ENCODE data around the gene CCM2L. TPM values are rescaled to one million over a fixed set of nuclear protein-coding genes. Genes with fewer than 3 reads are reported as not detected.

The CCM2L gene
- total RNA-seq, 1 donor from 2014 or later: 0.75 TPM

- H3K4me3 Mint-ChIP-seq: peak overlapping the region; percentile 39
- peaks cover 8% of the 10 kb centered on the region for H3K9me3 Mint-ChIP-seq
- Histone ChIP-seq H3K9ac (no peak overlapping the region), H3K4me3 (peak overlapping the region; percentile 20), H4K20me1 (ENCODE audit: low read depth) (no peaks in the 10 kb centered on the region), H3K27ac (no peak overlapping the region), H2AFZ (replicated peaks) (no peak overlapping the region), H3K4me1 (no peaks in the 10 kb centered on the region), H3K79me2 (ENCODE audit: low read depth) (no peaks in the 10 kb centered on the region), H3F3A (ENCODE audit: low read depth) (no peaks in the 10 kb centered on the region), H3K27me3 (peaks cover 67% of the 10 kb centered on the region), H3K4me2 (peak overlapping the region; percentile 86), H3K9me3 (ENCODE audit: low read depth) (no peaks in the 10 kb centered on the region), H3K36me3 (no peaks in the 10 kb centered on the region)
- peaks cover 47% of the 10 kb centered on the region for H3K27me3 Mint-ChIP-seq (ENCODE audit: insufficient read depth, low read depth)
- no peaks in the 10 kb centered on the region for H3K36me3 Mint-ChIP-seq
- H3K4me1 Mint-ChIP-seq: peaks cover 9% of the 10 kb centered on the region
- TF ChIP-seq CTCF (IDR thresholded peaks at IDR 0.05) (no peak), EZH2 (IDR thresholded peaks at IDR 0.05) (no peak), EZH2phosphoT487 (IDR thresholded peaks at IDR 0.05) (no peak)
- DNase-seq (ENCODE audit: low spot score): peak; percentile 30
- H3K27ac Mint-ChIP-seq: no peak overlapping the region
Observed at GRCh38 chr20:32050851-32051556, 40.8 kb downstream of the CCM2L start.

DNA sequence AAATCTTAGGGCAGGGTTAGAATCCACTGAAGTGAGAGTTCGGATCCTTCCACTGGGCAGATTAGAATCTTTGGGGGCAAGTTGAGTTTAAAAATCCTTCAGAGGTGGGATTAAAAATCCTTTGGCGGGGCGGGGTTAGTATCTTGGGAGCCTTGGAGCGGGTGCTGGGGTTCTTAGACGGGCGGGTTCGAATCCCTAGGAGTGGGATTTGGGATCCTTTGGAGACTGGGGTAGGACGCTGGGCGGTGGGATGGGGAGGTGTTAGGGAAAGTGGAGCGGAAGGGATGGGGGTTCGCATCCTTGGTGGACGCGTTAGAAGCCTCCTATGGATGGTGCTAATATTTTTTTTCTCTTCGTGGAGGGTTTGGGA is 41.5 kb downstream of the CCM2L start:
- Histone ChIP-seq H3K4me3 (peak overlapping the region; percentile 52), H2AFZ (replicated peaks) (no peak overlapping the region), H3K27me3 (peaks cover 67% of the 10 kb centered on the region), H3K4me1 (no peaks in the 10 kb centered on the region), H3K36me3 (no peaks in the 10 kb centered on the region), H3K9ac (no peak overlapping the region), H3K9me3 (ENCODE audit: low read depth) (no peaks in the 10 kb centered on the region), H3K79me2 (ENCODE audit: low read depth) (no peaks in the 10 kb centered on the region), H3K4me2 (peak overlapping the region; percentile 86), H3K27ac (no peak overlapping the region), H3F3A (ENCODE audit: low read depth) (no peaks in the 10 kb centered on the region), H4K20me1 (ENCODE audit: low read depth) (no peaks in the 10 kb centered on the region)
- TF ChIP-seq EZH2phosphoT487 (IDR thresholded peaks at IDR 0.05) (peak; percentile 69), CTCF (IDR thresholded peaks at IDR 0.05) (no peak), EZH2 (IDR thresholded peaks at IDR 0.05) (peak; percentile 68)
- Mint-ChIP-seq H3K27me3 (ENCODE audit: insufficient read depth, low read depth) (peaks cover 47% of the 10 kb centered on the region), H3K9me3 (peaks cover 8% of the 10 kb centered on the region), H3K4me1 (peaks cover 9% of the 10 kb centered on the region), H3K36me3 (no peaks in the 10 kb centered on the region), H3K4me3 (peak overlapping the region; percentile 39), H3K27ac (no peak overlapping the region)
- DNase-seq (ENCODE audit: low spot score): no peak

GRCh38 chr20:32052090-32052777 is 42.0 kb downstream of the CCM2L start, which contains the start of gene HCK:
HCK (plus strand) TSS chr20:32052242.
- peak within 1 kb of the TSS; percentile 86 for H3K4me2 ChIP-seq
- H3K4me1 Mint-ChIP-seq: peaks cover 9% of the 10 kb centered on the region
- no peaks in the 10 kb centered on the region for H3K4me1 ChIP-seq
- H3K9me3 ChIP-seq (ENCODE audit: low read depth): no peaks in the 10 kb centered on the region
- H3K79me2 ChIP-seq (ENCODE audit: low read depth): no peaks in the 10 kb centered on the region
- H4K20me1 ChIP-seq (ENCODE audit: low read depth): no peaks in the 10 kb centered on the region
- no peak within 1 kb of the TSS for H3K27ac Mint-ChIP-seq
- H3K4me3 ChIP-seq: peak within 1 kb of the TSS; percentile 52
- H3K27me3 Mint-ChIP-seq (ENCODE audit: insufficient read depth, low read depth): peaks cover 47% of the 10 kb centered on the region
- H3K9me3 Mint-ChIP-seq: peaks cover 8% of the 10 kb centered on the region
- H3K4me3 Mint-ChIP-seq: peak within 1 kb of the TSS; percentile 43
- peaks cover 67% of the 10 kb centered on the region for H3K27me3 ChIP-seq
- no peaks in the 10 kb centered on the region for H3F3A ChIP-seq (ENCODE audit: low read depth)
- H3K9ac ChIP-seq: no peak within 1 kb of the TSS
- H3K36me3 Mint-ChIP-seq: no peaks in the 10 kb centered on the region
- TF ChIP-seq EZH2 (IDR thresholded peaks at IDR 0.05): peak; percentile 84
- no peak for TF ChIP-seq CTCF (IDR thresholded peaks at IDR 0.05)
- peak; percentile 48 for TF ChIP-seq EZH2phosphoT487 (IDR thresholded peaks at IDR 0.05)
- H3K27ac ChIP-seq: no peak within 1 kb of the TSS
- peak within 1 kb of the TSS; percentile 57 for H2AFZ ChIP-seq (replicated peaks)
- DNase-seq (ENCODE audit: low spot score): peak; percentile 59
- no peaks in the 10 kb centered on the region for H3K36me3 ChIP-seq
